Measurements from ENCODE around the gene TACR1. TPM values are rescaled to one million over a fixed set of nuclear protein-coding genes. Genes with fewer than 3 reads are reported as not detected.
"Not testable (repeated sequence)": the region's sequence is repeated elsewhere in the genome, so short reads cannot be mapped to it uniquely, and the experiment has no call there.

TACR1 gene, protein sequence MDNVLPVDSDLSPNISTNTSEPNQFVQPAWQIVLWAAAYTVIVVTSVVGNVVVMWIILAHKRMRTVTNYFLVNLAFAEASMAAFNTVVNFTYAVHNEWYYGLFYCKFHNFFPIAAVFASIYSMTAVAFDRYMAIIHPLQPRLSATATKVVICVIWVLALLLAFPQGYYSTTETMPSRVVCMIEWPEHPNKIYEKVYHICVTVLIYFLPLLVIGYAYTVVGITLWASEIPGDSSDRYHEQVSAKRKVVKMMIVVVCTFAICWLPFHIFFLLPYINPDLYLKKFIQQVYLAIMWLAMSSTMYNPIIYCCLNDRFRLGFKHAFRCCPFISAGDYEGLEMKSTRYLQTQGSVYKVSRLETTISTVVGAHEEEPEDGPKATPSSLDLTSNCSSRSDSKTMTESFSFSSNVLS
- polyA plus RNA-seq (ENCODE audit: insufficient read length in 4 of 4): 1 to 10 TPM in 3 of 4 donors, under 1 TPM in 1; 0.42 to 1.6 (median 1.4) TPM

DNA sequence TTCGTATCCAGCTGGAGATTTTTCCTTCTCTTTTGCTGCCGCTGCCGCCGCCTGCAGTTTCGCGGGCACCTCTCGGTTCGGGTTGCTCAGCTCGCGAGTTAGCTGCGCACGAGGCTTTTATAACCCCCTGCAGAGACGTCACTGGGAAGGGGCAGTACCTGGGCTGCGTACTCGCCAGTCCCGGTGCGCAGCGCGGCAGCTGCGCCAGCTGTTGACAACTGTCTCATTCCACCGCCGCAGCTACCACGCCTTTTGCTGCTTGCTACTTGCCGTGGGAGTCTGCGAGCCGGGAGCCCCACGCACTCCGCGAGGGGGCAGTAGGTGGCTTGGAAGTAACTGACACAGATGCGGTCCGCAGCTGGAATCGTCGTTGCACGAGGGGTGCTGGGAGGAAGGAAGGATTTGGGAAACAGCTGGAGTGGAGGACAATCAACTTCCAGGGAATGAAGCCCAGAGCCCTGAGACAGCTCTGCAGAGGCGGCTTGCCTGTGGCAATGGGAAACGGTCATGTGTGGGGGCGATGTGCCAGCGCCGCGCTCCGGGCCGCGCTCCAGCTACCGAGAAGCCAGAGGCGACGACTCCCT is at the start of gene TACR1:
Gene TACR1, minus strand, starts transcription at position 93 of the 584 bp plus-strand sequence. CDS start 586 bp downstream, outside the sequence.
- peak; percentile 43 to 62 (median 48) for DNase-seq (ENCODE audit: low read depth in 4 of 4, low spot score in 3 of 4)

GRCh38 chr2:75248581-75248980 is 49.3 kb upstream of the TACR1 start:
- not testable (repeated sequence) for DNase-seq (ENCODE audit: low read depth in 4 of 4, low spot score in 3 of 4)

DNA sequence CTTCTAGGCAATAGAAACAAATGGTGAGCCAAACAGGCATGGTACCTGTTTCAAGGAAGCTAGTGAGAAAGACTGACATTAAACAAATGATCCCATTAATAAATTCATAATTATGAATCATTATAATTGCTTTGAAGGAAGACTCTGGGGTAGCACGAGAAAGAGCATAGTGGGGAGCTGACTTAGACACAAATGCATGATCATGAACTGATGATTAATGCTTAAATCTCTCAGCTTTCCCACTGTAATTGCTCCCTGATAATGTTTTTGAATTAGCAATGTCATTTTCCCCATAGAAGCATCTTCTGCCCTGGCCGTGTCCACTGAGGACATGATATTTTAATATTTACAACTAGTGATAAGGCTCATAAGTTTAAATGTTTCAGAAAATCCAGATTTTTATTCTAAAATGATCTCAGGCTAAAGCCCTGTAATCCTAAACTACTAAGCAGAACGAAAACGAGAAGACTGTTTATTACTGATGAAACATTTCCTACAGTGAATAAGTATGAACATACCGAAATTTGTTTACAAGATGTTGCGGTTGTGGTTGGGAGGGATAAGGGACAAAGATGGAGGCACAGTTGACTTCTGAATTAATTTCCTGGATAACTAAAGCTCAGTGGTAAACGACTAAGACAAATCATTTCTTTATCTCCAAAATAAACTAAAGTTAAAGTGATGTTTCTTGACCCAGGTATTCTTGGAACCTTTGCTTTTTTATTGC is 47.3 kb upstream of the TACR1 start:
- no peak for DNase-seq (ENCODE audit: low read depth in 4 of 4, low spot score in 3 of 4)

DNA sequence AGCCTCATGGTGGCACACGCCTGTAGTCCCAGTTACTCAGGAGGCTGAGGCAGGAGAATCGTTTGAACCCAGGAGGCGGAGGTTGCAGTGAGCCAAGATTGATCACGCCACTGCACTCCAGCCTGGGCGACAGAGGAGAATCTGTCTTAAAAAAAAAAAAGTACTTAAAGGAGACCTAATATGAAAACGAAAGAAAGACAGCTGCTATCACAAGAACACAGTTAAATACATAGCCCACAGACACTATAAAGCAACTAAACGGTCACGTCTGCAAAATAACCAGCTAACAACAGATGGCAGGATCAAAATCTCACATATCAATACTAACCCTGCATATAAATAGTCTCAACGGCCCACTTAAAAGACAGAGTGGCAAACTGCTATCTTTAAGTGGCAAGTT is 43.9 kb upstream of the TACR1 start:
- no peak for DNase-seq (ENCODE audit: low read depth in 4 of 4, low spot score in 3 of 4)

DNA sequence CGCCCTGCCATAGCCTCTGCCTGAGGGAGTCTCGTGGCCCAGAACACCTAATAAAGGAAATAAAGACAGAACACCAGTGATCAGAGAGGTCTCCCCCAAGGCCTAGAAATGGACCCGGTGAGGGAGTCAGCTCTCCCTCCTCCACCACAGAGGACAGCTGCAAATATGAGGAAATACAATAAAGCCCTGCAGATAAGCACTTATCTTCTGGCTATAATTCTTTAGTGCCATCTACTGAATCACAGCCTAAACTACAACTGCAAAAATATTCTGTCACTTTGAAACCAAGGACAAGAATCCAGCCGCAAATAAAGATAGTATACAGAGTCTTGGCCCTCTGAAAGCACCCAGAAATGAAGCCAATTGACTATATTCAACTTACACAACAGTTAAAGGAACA is 42.4 kb upstream of the TACR1 start:
- DNase-seq (ENCODE audit: low read depth in 4 of 4, low spot score in 3 of 4): no peak

GRCh38 chr2:75238670-75239330 is 39.5 kb upstream of the TACR1 start:
- DNase-seq (ENCODE audit: low read depth in 4 of 4, low spot score in 3 of 4): no peak

DNA sequence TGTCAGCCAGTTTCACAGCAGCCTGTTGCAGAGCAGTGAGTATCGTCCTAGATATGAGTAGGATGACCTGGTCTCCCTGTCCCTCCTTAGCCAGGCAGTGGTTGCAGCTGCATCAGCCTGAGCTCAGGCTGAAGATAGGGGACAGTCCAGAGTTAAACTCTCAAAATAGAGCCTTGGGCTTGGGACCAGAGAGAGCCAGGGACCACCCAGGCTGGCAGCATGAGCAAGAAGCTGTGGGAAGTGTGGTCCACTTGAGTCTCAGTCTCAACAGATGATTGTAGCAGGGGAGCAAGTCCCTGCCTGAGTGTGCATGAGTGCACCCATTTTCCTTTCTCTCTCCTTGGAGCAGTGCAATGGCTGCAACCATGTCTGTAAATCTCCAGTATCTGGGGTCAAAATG is 38.0 kb upstream of the TACR1 start:
- no peak for DNase-seq (ENCODE audit: low read depth in 4 of 4, low spot score in 3 of 4)

DNA sequence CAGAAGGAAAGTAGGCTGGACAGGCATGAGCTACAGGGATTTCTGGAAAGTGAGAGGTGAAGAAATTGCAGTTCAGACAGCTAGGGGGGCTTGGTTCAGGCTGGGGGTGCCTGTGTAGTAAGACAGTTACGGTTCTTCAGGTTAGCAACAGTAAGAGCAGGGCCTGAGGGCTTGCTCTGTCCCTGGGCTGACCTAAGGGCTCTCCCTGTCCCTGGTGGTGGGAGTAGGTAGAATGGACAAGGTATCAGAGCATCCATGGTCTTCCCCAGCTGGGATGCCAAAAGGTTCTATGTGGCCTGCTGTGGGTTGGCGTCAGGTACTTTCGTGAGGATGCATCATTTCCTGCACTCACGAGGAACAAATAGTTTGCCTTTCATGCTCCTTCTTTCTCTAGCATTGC is 34.6 kb upstream of the TACR1 start:
- DNase-seq (ENCODE audit: low read depth in 4 of 4, low spot score in 3 of 4): no peak

DNA sequence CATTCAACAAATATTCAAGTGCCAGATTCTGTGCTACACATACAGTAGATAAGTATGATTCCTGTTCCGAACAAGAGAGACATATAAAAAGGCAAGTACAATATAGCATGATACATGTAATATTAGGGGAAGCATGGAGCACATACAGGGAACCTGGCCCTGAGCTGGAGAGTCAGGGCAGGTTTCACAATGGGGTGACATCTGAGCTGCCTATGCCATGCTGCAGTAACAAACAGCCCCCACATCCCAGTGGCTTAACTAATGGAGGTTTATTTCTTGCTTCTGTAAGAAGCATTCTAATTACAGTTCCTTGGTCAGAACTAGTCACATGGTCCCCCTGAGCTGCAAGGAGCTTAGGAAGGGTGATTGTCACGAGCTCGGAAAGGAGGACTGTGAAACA is 27.3 kb upstream of the TACR1 start:
- DNase-seq (ENCODE audit: low read depth in 4 of 4, low spot score in 3 of 4): no peak

GRCh38 chr2:75226099-75226498 is 26.8 kb upstream of the TACR1 start:
- DNase-seq (ENCODE audit: low read depth in 4 of 4, low spot score in 3 of 4): no peak

DNA sequence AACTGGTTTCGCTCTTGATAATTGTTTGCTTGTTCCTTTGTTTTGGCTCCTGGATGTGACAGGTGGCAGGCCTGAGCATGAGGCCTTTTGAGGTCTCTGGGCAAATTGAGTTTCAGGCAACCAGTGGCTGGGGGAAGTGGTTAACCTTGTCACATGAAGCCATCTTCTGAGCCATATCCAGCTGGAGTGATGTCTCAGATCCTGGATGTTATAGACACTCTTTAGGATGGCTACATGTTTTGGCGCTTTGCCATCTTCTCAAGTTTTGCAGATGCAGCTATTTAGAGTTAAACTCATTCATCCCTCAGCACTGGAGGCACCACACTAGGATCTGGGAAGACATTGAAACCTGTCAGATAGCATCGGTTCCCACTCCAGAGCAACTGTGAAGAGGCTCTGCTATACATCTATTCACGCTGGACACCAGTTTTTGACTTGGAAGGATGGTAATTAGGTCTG is 25.3 kb upstream of the TACR1 start:
- DNase-seq (ENCODE audit: low read depth in 4 of 4, low spot score in 3 of 4): no peak

- DNase-seq (ENCODE audit: low read depth in 4 of 4, low spot score in 3 of 4): no peak
Measured at GRCh38 chr2:75222527-75222926, 23.2 kb upstream of the TACR1 start.

- DNase-seq (ENCODE audit: low read depth in 4 of 4, low spot score in 3 of 4): no peak
Measured at GRCh38 chr2:75221862-75222261, 22.5 kb upstream of the TACR1 start.

GRCh38 chr2:75219213-75219612 is 19.9 kb upstream of the TACR1 start:
- not testable (repeated sequence) for DNase-seq (ENCODE audit: low read depth in 4 of 4, low spot score in 3 of 4)

GRCh38 chr2:75211266-75211770 is 12.0 kb upstream of the TACR1 start:
- no peak for DNase-seq (ENCODE audit: low read depth in 4 of 4, low spot score in 3 of 4)

GRCh38 chr2:75210409-75210808 is 11.1 kb upstream of the TACR1 start:
- no peak for DNase-seq (ENCODE audit: low read depth in 4 of 4, low spot score in 3 of 4)

GRCh38 chr2:75208738-75209137 is 9.4 kb upstream of the TACR1 start:
- no peak for DNase-seq (ENCODE audit: low read depth in 4 of 4, low spot score in 3 of 4)

- DNase-seq (ENCODE audit: low read depth in 4 of 4, low spot score in 3 of 4): no peak
Measured at GRCh38 chr2:75204833-75205232, 5.5 kb upstream of the TACR1 start.

GRCh38 chr2:75202359-75202758 is 3.0 kb upstream of the TACR1 start:
- no peak for DNase-seq (ENCODE audit: low read depth in 4 of 4, low spot score in 3 of 4)

All from left renal pelvis (tissue), 4 donors.